Liver (tissue), 9 donors: ENCODE measurements around the gene FGF14. TPM values are rescaled to one million over a fixed set of nuclear protein-coding genes. Genes with fewer than 3 reads are reported as not detected.

Experiments used
- DNase-seq: peaks from one replicate; pipeline ENCODE4 v3.0.0-alpha.2; 2017; ENCODE audit warnings: low spot score
- H3K27ac ChIP-seq, 2 donors: one replicate each; pipeline ENCODE4 v1.7.0; 2013; ENCODE audit warnings: inconsistent platforms in 2 of 2, low read length in 2 of 2, control low read depth in 1 of 2, low read depth in 1 of 2, mild to moderate bottlenecking in 1 of 2
- H3K27me3 ChIP-seq, 4 donors: one replicate each; pipeline versions ENCODE4 v1.6.1 to v1.7.0; 2013; ENCODE audit warnings: low read length in 3 of 4, inconsistent platforms in 1 of 4, mild to moderate bottlenecking in 1 of 4, moderate library complexity in 1 of 4; ENCODE audit not compliant: control insufficient read depth in 4 of 4, insufficient read depth in 4 of 4
- H3K36me3 ChIP-seq, 4 donors: one replicate each; pipeline versions ENCODE4 v1.6.1 to v1.7.0; 2013; ENCODE audit warnings: low read length in 3 of 4, mild to moderate bottlenecking in 3 of 4, low read depth in 1 of 4, moderate library complexity in 1 of 4; ENCODE audit not compliant: control insufficient read depth in 4 of 4, insufficient read depth in 3 of 4
- H3K4me1 ChIP-seq, 4 donors: one replicate each; pipeline versions ENCODE4 v1.6.1 to v1.7.0; 2013; ENCODE audit warnings: low read length in 3 of 4, mild to moderate bottlenecking in 3 of 4, moderate library complexity in 1 of 4; ENCODE audit not compliant: control insufficient read depth in 4 of 4, insufficient read depth in 4 of 4
- H3K4me3 ChIP-seq, 3 donors: one replicate each; pipeline versions ENCODE4 v1.6.1 to v1.7.0; 2013; ENCODE audit warnings: low read length in 3 of 3, control low read depth in 1 of 3, low read depth in 1 of 3, mild to moderate bottlenecking in 1 of 3
- H3K9ac ChIP-seq, 2 donors: one replicate each; pipeline ENCODE4 v1.7.0; 2013; ENCODE audit warnings: low read length in 2 of 2, mild to moderate bottlenecking in 2 of 2, moderate library complexity in 2 of 2, control low read depth in 1 of 2, low read depth in 1 of 2
- H3K9me3 ChIP-seq, 4 donors: one replicate each; pipeline versions ENCODE4 v1.6.1 to v1.7.0; 2013; ENCODE audit warnings: low read length in 3 of 4; ENCODE audit not compliant: control insufficient read depth in 4 of 4
- ATF3 ChIP-seq: IDR thresholded peaks from 2 replicates; pipeline ENCODE4 v1.6.1; 2016; ENCODE audit warnings: antibody characterized with exemption
- EGR1 ChIP-seq, 2 donors: IDR thresholded peaks; 2 replicates each; pipeline ENCODE4 v1.6.1; 2016 to 2018; ENCODE audit warnings: antibody characterized with exemption in 2 of 2, low read depth in 2 of 2
- FOXA1 ChIP-seq: IDR thresholded peaks from 2 replicates; pipeline ENCODE4 v1.6.1; 2016; ENCODE audit warnings: antibody characterized with exemption
- FOXA2 ChIP-seq: IDR thresholded peaks from 2 replicates; pipeline ENCODE4 v1.6.1; 2016; ENCODE audit warnings: antibody characterized with exemption
- GABPA ChIP-seq, 2 donors: IDR thresholded peaks in 1 of 2; conservative IDR thresholded peaks in 1 of 2; 2 replicates each; pipeline ENCODE4 v1.6.1; 2016; ENCODE audit warnings: antibody characterized with exemption in 2 of 2, mild to moderate bottlenecking in 1 of 2, moderate library complexity in 1 of 2
- HNF4G ChIP-seq: IDR thresholded peaks from 2 replicates; pipeline ENCODE4 v1.6.1; 2016; ENCODE audit warnings: antibody characterized with exemption
- JUND ChIP-seq, 2 donors: IDR thresholded peaks; 2 replicates each; pipeline ENCODE4 v1.6.1; 2016; ENCODE audit warnings: antibody characterized with exemption in 2 of 2
- MAX ChIP-seq: IDR thresholded peaks from 2 replicates; pipeline ENCODE4 v1.6.1; 2016; ENCODE audit warnings: antibody characterized with exemption
- NR2F2 ChIP-seq: IDR thresholded peaks from 2 replicates; pipeline ENCODE4 v1.6.1; 2016; ENCODE audit warnings: antibody characterized with exemption
- RAD21 ChIP-seq, 2 donors: IDR thresholded peaks; 2 replicates each; pipeline ENCODE4 v1.6.1; 2016; ENCODE audit warnings: antibody characterized with exemption in 2 of 2, mild to moderate bottlenecking in 2 of 2
- REST ChIP-seq: IDR thresholded peaks from 2 replicates; pipeline ENCODE4 v1.6.1; 2016; ENCODE audit warnings: antibody characterized with exemption, mild to moderate bottlenecking
- RXRA ChIP-seq, 2 donors: IDR thresholded peaks; 2 replicates each; pipeline ENCODE4 v1.6.1; 2017 to 2018; ENCODE audit warnings: antibody characterized with exemption in 2 of 2, mild to moderate bottlenecking in 1 of 2
- SP1 ChIP-seq: IDR thresholded peaks from 2 replicates; pipeline ENCODE4 v1.6.1; 2018; ENCODE audit warnings: antibody characterized with exemption, mild to moderate bottlenecking
- TAF1 ChIP-seq: conservative IDR thresholded peaks from 2 replicates; pipeline ENCODE4 v1.6.1; 2016; ENCODE audit warnings: antibody characterized with exemption, mild to moderate bottlenecking
- YY1 ChIP-seq: IDR thresholded peaks from 2 replicates; pipeline ENCODE4 v1.6.1; 2016; ENCODE audit warnings: antibody characterized with exemption, mild to moderate bottlenecking
- WGBS: extraction: QIAGEN DNeasy Blood & Tissue Kit; methylation state at CpG from one replicate; pipeline ENCODE4 v1.1.7; 2013; 5-methylcytosine and 5-hydroxymethylcytosine counted together
- polyA plus RNA-seq, 2 donors: library from polyadenylated mRNA; stranded (reverse) in 1 of 2; unstranded in 1 of 2; fragments of 200-250 nt in 1 of 2; fragments of >200 nt in 1 of 2; fragmentation: Nextera tagmentation in 1 of 2; extraction: Ambion mirVana in 1 of 2; gene quantifications; one replicate each; pipeline versions ENCODE4 v1.2.1 to v1.2.3, GENCODE V29; 2013 to 2015
- total RNA-seq, 2 donors: library from RNA; depleted of rRNA; stranded (reverse); fragments of >200 nt; gene quantifications; one replicate each; pipeline ENCODE4 v1.2.3, GENCODE V29; 2014
- donor health status: healthy.
- donor health status: healthy.
- donor health status: healthy.
- donor health status: healthy.
- donor health status: healthy.

Gene FGF14
- total and polyA plus RNA-seq, 4 donors = 0.05 to 3.3 (median 1.0) TPM

GRCh38 chr13:102311901-102312300 lies 89.9 kb downstream of the FGF14 start:
- DNase-seq = no peak
- WGBS = 86% methylated on average over 3 of the region's 3 CpGs
- Histone ChIP-seq H3K9ac (no peak overlapping the region), H3K27me3 (no peaks in the 10 kb centered on the region), H3K4me3 (no peak overlapping the region), H3K4me1 (no peaks in the 10 kb centered on the region), H3K27ac (no peak overlapping the region), H3K36me3 (no peaks in the 10 kb centered on the region), H3K9me3 (no peaks in the 10 kb centered on the region)
- TF ChIP-seq SP1 (no peak), FOXA2 (no peak), MAX (no peak), RXRA (IDR thresholded peaks at IDR 0.05) (no peak)

- Histone ChIP-seq H3K27me3 (no peaks in the 10 kb centered on the region), H3K4me1 (no peaks in the 10 kb centered on the region), H3K36me3 (no peaks in the 10 kb centered on the region), H3K9ac (no peak overlapping the region), H3K27ac (no peak overlapping the region), H3K9me3 (no peaks in the 10 kb centered on the region), H3K4me3 (no peak overlapping the region)
- WGBS = 82% methylated on average over 5 of the region's 5 CpGs
- DNase-seq = no peak
- TF ChIP-seq HNF4G (no peak), REST (no peak), SP1 (no peak), RAD21 (IDR thresholded peaks at IDR 0.05) (no peak)
These were observed 90.4 kb downstream of the FGF14 start for GRCh38 chr13:102311419-102311796.

- Histone ChIP-seq H3K9ac (no peak overlapping the region), H3K36me3 (no peaks in the 10 kb centered on the region), H3K4me3 (no peak overlapping the region), H3K27me3 (no peaks in the 10 kb centered on the region), H3K27ac (no peak overlapping the region), H3K4me1 (no peaks in the 10 kb centered on the region), H3K9me3 (no peaks in the 10 kb centered on the region)
- DNase-seq = no peak
- WGBS = 95% methylated on average over 4 of the region's 4 CpGs
- TF ChIP-seq GABPA (IDR thresholded peaks at IDR 0.05 in 1 of 2, conservative IDR thresholded peaks at IDR 0.05 in 1 of 2) (no peak), FOXA1 (no peak), MAX (no peak), SP1 (no peak), YY1 (no peak), EGR1 (IDR thresholded peaks at IDR 0.05; ENCODE audit: low read depth in 2 of 2) (no peak), REST (no peak), TAF1 (no peak), JUND (IDR thresholded peaks at IDR 0.05) (no peak), ATF3 (no peak), NR2F2 (no peak), HNF4G (no peak)
These were observed 91.0 kb downstream of the FGF14 start for GRCh38 chr13:102310691-102311418.
